GM12878 (cell line): ENCODE measurements around the gene RIOK1. TPM values are rescaled to one million over a fixed set of nuclear protein-coding genes. Genes with fewer than 3 reads are reported as not detected.

Source experiments
- ATAC-seq: fragments of 200-7000 bp; cut with Tn5 transposase; 3 replicates; pipeline ENCODE4 v1.9.1; 2020; ENCODE audit warnings: mild to moderate bottlenecking, moderate library complexity
- BruUV-seq: library from RNA; stranded (reverse); fragments of 400-500 nt; replicated peaks from 2 replicates; lab custom pipeline; 2021; lab: Mats Ljungman, UMichigan
- CTCF ChIA-PET: fragments of 300-600 bp; sonication (Branson Sonifier 250); formaldehyde crosslinking; extraction: SDS; loops from one replicate; lab custom pipeline; 2021; ENCODE audit warnings: inconsistent platforms; lab: Yijun Ruan, JAX
- POLR2A ChIA-PET: fragments of 350-600 bp; formaldehyde crosslinking; extraction: SDS; loops from one replicate; lab custom pipeline; 2021; ENCODE audit warnings: inconsistent platforms; lab: Charles Lee
- RAD21 ChIA-PET: fragments of 300-600 bp; sonication (Branson Sonifier 250); formaldehyde crosslinking; loops from one replicate; lab custom pipeline; 2023; ENCODE audit warnings: antibody characterized with exemption; ENCODE audit not compliant: unreplicated experiment; lab: Charles Lee
- SMC1A ChIA-PET: fragments of 300-600 bp; sonication (Branson Sonifier 250); formaldehyde crosslinking; loops from one replicate; lab custom pipeline; 2023; ENCODE audit not compliant: unreplicated experiment, uncharacterized antibody; lab: Charles Lee
- DNase-seq: peaks from one replicate; pipeline ENCODE4 v3.0.0-alpha.2; 2011; ENCODE audit warnings: low read depth, low spot score
- FAIRE-seq: peaks from 3 replicates; lab custom pipeline; 2011; peaks lifted over from hg19 to GRCh38; lab: Jason Lieb, UNC
- H2AFZ ChIP-seq: 2 replicates; pipeline ENCODE4 v1.6.0; 2011; ENCODE audit warnings: low read depth, low read length, control low read depth; ENCODE audit not compliant: control insufficient read depth
- H3K27ac ChIP-seq: 2 replicates; pipeline ENCODE4 v1.5.1; 2011; ENCODE audit warnings: control low read depth; ENCODE audit not compliant: control insufficient read depth, insufficient read depth
- H3K27me3 ChIP-seq, 2 experiments: replicated peaks in 1 of 2; 2 replicates each; pipeline versions ENCODE4 v1.6.0 to v1.6.1; 2011; ENCODE audit warnings: low read length in 1 of 2; ENCODE audit not compliant: control insufficient read depth in 2 of 2, insufficient read depth in 2 of 2
- H3K36me3 ChIP-seq, 2 experiments: 2 replicates each; pipeline ENCODE4 v1.5.1; 2011; ENCODE audit warnings: low read length in 1 of 2; ENCODE audit not compliant: control insufficient read depth in 2 of 2, insufficient read depth in 2 of 2
- H3K4me1 ChIP-seq: 2 replicates; pipeline ENCODE4 v1.6.1; 2011; ENCODE audit warnings: mild to moderate bottlenecking, low read length, moderate library complexity, mixed read lengths; ENCODE audit not compliant: control insufficient read depth, insufficient read depth
- H3K4me2 ChIP-seq: 2 replicates; pipeline ENCODE4 v1.6.0; 2011; ENCODE audit warnings: control low read depth; ENCODE audit not compliant: control insufficient read depth, insufficient read depth
- H3K4me3 ChIP-seq: fragments of 200-600 bp; sonication (generic); 2 replicates; pipeline ENCODE4 v1.5.1; 2016
- H3K79me2 ChIP-seq: 2 replicates; pipeline ENCODE4 v1.6.0; 2011; ENCODE audit warnings: low read length; ENCODE audit not compliant: control insufficient read depth, insufficient read depth
- H3K9ac ChIP-seq: 2 replicates; pipeline ENCODE4 v1.8.0; 2011; ENCODE audit warnings: low read length, control low read depth, mixed read lengths; ENCODE audit not compliant: control insufficient read depth, insufficient read depth
- H3K9me3 ChIP-seq: replicated peaks from 3 replicates; pipeline ENCODE4 v1.5.1; 2011; ENCODE audit warnings: mild to moderate bottlenecking, low read length; ENCODE audit not compliant: control insufficient read depth, insufficient read depth
- H4K20me1 ChIP-seq: 2 replicates; pipeline ENCODE4 v1.6.0; 2011; ENCODE audit not compliant: control insufficient read depth, insufficient read depth
- CEBPB ChIP-seq, 2 experiments: fragments of 150-350 bp in 1 of 2; IDR thresholded peaks; 2 replicates each; pipeline ENCODE4 v1.6.1; 2012 to 2014; ENCODE audit warnings: low read depth in 2 of 2, low read length in 2 of 2, borderline replicate concordance in 1 of 2, inconsistent platforms in 1 of 2
- CHD1 ChIP-seq: IDR thresholded peaks from 2 replicates; pipeline ENCODE4 v1.6.1; 2012; ENCODE audit warnings: low read depth, low read length, improper control_type of control experiment
- EGR1 ChIP-seq, 2 experiments: IDR thresholded peaks; 1 replicate in 1 of 2; 2 replicates in 1 of 2; pipeline ENCODE4 v1.6.1; 2011 to 2012; ENCODE audit warnings: low read depth in 2 of 2, low read length in 2 of 2, borderline replicate concordance in 1 of 2, mild to moderate bottlenecking in 1 of 2, moderate library complexity in 1 of 2
- GABPA ChIP-seq: IDR thresholded peaks from 2 replicates; pipeline ENCODE4 v1.6.1; 2014; ENCODE audit warnings: antibody characterized with exemption, low read depth, mild to moderate bottlenecking, inconsistent platforms
- HDGF ChIP-seq: fragments of 450-650 bp; IDR thresholded peaks from 2 replicates; pipeline ENCODE4 v1.6.1; 2016; ENCODE audit warnings: antibody characterized with exemption
- IRF4 ChIP-seq: IDR thresholded peaks from 2 replicates; pipeline ENCODE4 v1.6.1; 2011; ENCODE audit warnings: low read depth, low read length
- KAT2A ChIP-seq: conservative IDR thresholded peaks from 2 replicates; pipeline ENCODE4 v1.6.1; 2011; ENCODE audit warnings: low read depth, low read length; ENCODE audit not compliant: control insufficient read depth
- LARP7 ChIP-seq: fragments of 450-650 bp; IDR thresholded peaks from 2 replicates; pipeline ENCODE4 v1.6.1; 2017; ENCODE audit warnings: mild to moderate bottlenecking
- NBN ChIP-seq: fragments of 450-650 bp; IDR thresholded peaks from 2 replicates; pipeline ENCODE4 v1.6.1; 2016
- NFYB ChIP-seq: IDR thresholded peaks from 2 replicates; pipeline ENCODE4 v1.6.1; 2011; ENCODE audit warnings: low read depth, mild to moderate bottlenecking, low read length, improper control_type of control experiment, moderate library complexity; ENCODE audit not compliant: insufficient read depth
- PRDM15 ChIP-seq: fragments of 450-650 bp; formaldehyde crosslinking; IDR thresholded peaks from 2 replicates; pipeline ENCODE4 v1.4.0; 2020; ENCODE audit warnings: mild to moderate bottlenecking, moderate library complexity
- RBBP5 ChIP-seq: fragments of 200-600 bp; sonication (generic); conservative IDR thresholded peaks from 2 replicates; pipeline ENCODE4 v1.6.1; 2016
- SMAD5 ChIP-seq: IDR thresholded peaks from 2 replicates; pipeline ENCODE4 v1.6.1; 2016; ENCODE audit warnings: antibody characterized with exemption, low read depth
- TCF3 ChIP-seq: IDR thresholded peaks from 2 replicates; pipeline ENCODE4 v1.6.1; 2012; ENCODE audit warnings: low read depth, mild to moderate bottlenecking, low read length, borderline replicate concordance; ENCODE audit not compliant: insufficient read depth
- ZBTB33 ChIP-seq: fragments of 450-650 bp; IDR thresholded peaks from 2 replicates; pipeline ENCODE4 v1.6.1; 2017; ENCODE audit warnings: mild to moderate bottlenecking
- ZNF592 ChIP-seq: fragments of 450-650 bp; IDR thresholded peaks from 2 replicates; pipeline ENCODE4 v1.6.1; 2017; ENCODE audit warnings: mild to moderate bottlenecking, moderate library complexity
- ZNF622 ChIP-seq: fragments of 450-650 bp; IDR thresholded peaks from 2 replicates; pipeline ENCODE4 v1.6.1; 2017; ENCODE audit warnings: mild to moderate bottlenecking, inconsistent platforms
- WGBS: methylation state at CpG from one replicate; pipeline ENCODE4 v1.1.6; 2016; ENCODE audit warnings: low lambda C conversion rate; ENCODE audit not compliant: insufficient replicate concordance, insufficient coverage; ENCODE audit errors: missing lambda C conversion rate; 5-methylcytosine and 5-hydroxymethylcytosine counted together
- in situ Hi-C: fragments of 300-500 bp; cut with MboI; formaldehyde crosslinking; loops from 9 replicates; pipeline ENCODE4 v1.14.3; 2018; ENCODE audit warnings: mixed read lengths
- intact Hi-C: fragments of 100-400 bp; cut with micrococcal nuclease; formaldehyde crosslinking; loops from one replicate; pipeline ENCODE4 v1.14.2; 2022; ENCODE audit not compliant: unreplicated experiment
- polyA plus RNA-seq, 11 experiments: library from polyadenylated mRNA; depleted of rRNA in 4 of 11; unstranded in 6 of 11; stranded (reverse) in 5 of 11; fragments of >200 nt; fragmentation: Nextera tagmentation in 4 of 11; fragmentation: Illumina TruSeq in 1 of 11; extraction: Ambion mirVana in 4 of 11; extraction: Trizol in 1 of 11; gene quantifications; 1 replicate in 1 of 11; 2 replicates in 10 of 11; pipeline versions ENCODE4 v1.2.1 to v1.2.3, GENCODE V29; 2011 to 2016; ENCODE audit warnings: inconsistent platforms in 2 of 11, missing spikeins in 2 of 11, low read depth in 1 of 11
- total RNA-seq, 4 experiments: library from RNA; depleted of rRNA in 3 of 4; stranded (reverse); fragments of >200 nt in 3 of 4; fragmentation: Illumina TruSeq in 1 of 4; extraction: Trizol in 1 of 4; gene quantifications; 2 replicates each; pipeline versions ENCODE4 v1.2.1 to v1.2.3, GENCODE V29; 2013 to 2021

Gene RIOK1
- total and polyA plus RNA-seq, 10 of the 15 experiments (the other 5 are each of a cell fraction or from before 2014, with no cell fraction given) = 16.1 to 44.6 (median 33.7) TPM

GRCh38 chr6:7377961-7378360 lies 11.6 kb upstream of the RIOK1 start:
- intact Hi-C loops = no loop called here
- Histone ChIP-seq H3K79me2 (no peaks in the 10 kb centered on the region), H3K27me3 (no peaks in the 10 kb centered on the region)
- ChIA-PET CTCF (interaction anchor here (1.3 kb wide), 1 partner anchor 8 kb away, joined by 4 read pairs; no protein-coding TSS in a partner anchor), POLR2A (no interaction called here)
- no peak for TF ChIP-seq NBN
- TF ChIP-seq SMAD5 = no peak
- TF ChIP-seq NFYB = no peak
- no peak for TF ChIP-seq ZNF622
- no peak for TF ChIP-seq RBBP5
- no peak for TF ChIP-seq ZNF592
- TF ChIP-seq CEBPB (IDR thresholded peaks at IDR 0.05; ENCODE audit: borderline replicate concordance in 1 of 2, low read depth in 2 of 2, low read length in 2 of 2) = no peak
- no peak for TF ChIP-seq HDGF
- TF ChIP-seq ZBTB33 = no peak
- TF ChIP-seq IRF4 = no peak
- TF ChIP-seq TCF3 = no peak
- TF ChIP-seq EGR1 (IDR thresholded peaks at IDR 0.05; ENCODE audit: borderline replicate concordance in 1 of 2, low read depth in 2 of 2, low read length in 2 of 2) = no peak
- TF ChIP-seq PRDM15 (CRISPR knock-in tag) = no peak
- TF ChIP-seq LARP7 = no peak
- no peak for TF ChIP-seq CHD1
- no peak for TF ChIP-seq KAT2A
- TF ChIP-seq GABPA = no peak
- TF ChIP-seq, all 136 proteins: peak for 0
- FAIRE-seq (no peak), ATAC-seq (no peak), DNase-seq (no peak)
- ChIA-PET SMC1A (interaction anchor here (0.8 kb wide), 1 partner anchor 15 kb away, joined by 3 read pairs; no protein-coding TSS in a partner anchor), RAD21 (no interaction called here)
- WGBS = 75% methylated on average over 1 of the region's 1 CpG
- Histone ChIP-seq H3K4me3 (no peak overlapping the region), H3K4me1 (no peaks in the 10 kb centered on the region), H3K27ac (no peak overlapping the region), H3K9me3 (no peaks in the 10 kb centered on the region), H4K20me1 (no peaks in the 10 kb centered on the region), H3K36me3 (no peaks in the 10 kb centered on the region), H3K9ac (no peak overlapping the region), H3K4me2 (no peak overlapping the region), H2AFZ (no peak overlapping the region)
- in situ Hi-C loops = no loop called here
- BruUV-seq = no TSS peak
